ENCODE measurements around the gene TLX1. TPM values are rescaled to one million over a fixed set of nuclear protein-coding genes. Genes with fewer than 3 reads are reported as not detected.

TLX1 gene
- total and polyA plus RNA-seq, 9 of the 15 experiments (the other 6 are each of a cell fraction or from before 2014, with no cell fraction given): 0.03 to 3.3 (median 0.19) TPM; not detected in 1

- ATAC-seq: no peak
- POLR2A ChIA-PET: no interaction called here
- intact Hi-C loops (cut with micrococcal nuclease): no loop called here
These were observed 3.4 kb downstream of the TLX1 start for GRCh38 chr10:101134299-101135127.

More at GRCh38 chr10:101134299-101135127, 3.4 kb downstream of the TLX1 start:
- Histone ChIP-seq H4K20me1 (replicated peaks; ENCODE audit: control insufficient read depth, insufficient read depth, low read length) (no peaks in the 10 kb centered on the region; the same call in 1 of the 2 replicates), H3K9ac (ENCODE audit: insufficient read depth in 1 of 2, low read depth in 2 of 2, low read length in 2 of 2) (no peak overlapping the region), H3K4me1 (replicated peaks in 1 of 2; ENCODE audit: control insufficient read depth in 2 of 2, insufficient read depth in 2 of 2, low read length in 2 of 2) (peaks cover 0 to 45% of the 10 kb centered on the region in 2 experiments; a peak in 2 of 5 replicates), H3K79me2 (ENCODE audit: control insufficient read depth, insufficient read depth, low read length) (no peaks in the 10 kb centered on the region), H3K27ac (ENCODE audit: extremely low read depth, low read depth, low read length) (no peak overlapping the region), H3K9me1 (ENCODE audit: control insufficient read depth, insufficient read depth, low read length) (no peaks in the 10 kb centered on the region), H3K27me3 (ENCODE audit: control insufficient read depth in 2 of 2, insufficient read depth in 2 of 2, low read length in 2 of 2) (peaks cover 26 to 76% of the 10 kb centered on the region in 2 experiments), H2AFZ (ENCODE audit: low read depth, low read length) (no peak overlapping the region), H3K4me3 (no peak overlapping the region), H3K4me2 (ENCODE audit: insufficient read depth, low read length) (no peak overlapping the region), H3K36me3 (ENCODE audit: control insufficient read depth, insufficient read depth, low read length) (no peaks in the 10 kb centered on the region), H3K9me3 (replicated peaks; ENCODE audit: control insufficient read depth, insufficient read depth, low read depth, low read length) (no peaks in the 10 kb centered on the region)
- CTCF ChIA-PET (ENCODE audit: low intra/inter-chr PET ratio): no interaction called here
- DNase-seq (ENCODE audit: extremely low read depth in 1 of 4, low spot score in 3 of 4) (no peak), FAIRE-seq (no peak)
- 7% methylated on average over 41 of the region's 60 CpGs for WGBS (ENCODE audit: insufficient coverage, low coverage, missing lambda C conversion rate)
- TF ChIP-seq SAP30 (IDR thresholded peaks at IDR 0.05; ENCODE audit: borderline replicate concordance, insufficient read depth, low read depth, low read length, poor library complexity, severe bottlenecking) (no peak), ZFX (CRISPR knock-in tag; IDR thresholded peaks at IDR 0.05) (peak; percentile 38; the same call in 1 of the 2 replicates), NR2F6 (CRISPR knock-in tag; IDR thresholded peaks at IDR 0.05) (no peak), HIVEP1 (CRISPR knock-in tag; IDR thresholded peaks at IDR 0.05) (no peak), CREB1 (IDR thresholded peaks at IDR 0.05) (no peak), CREB1 (CRISPR knock-in tag; IDR thresholded peaks at IDR 0.05) (peak; percentile 10; the same call in 1 of the 2 replicates), ZSCAN29 (IDR thresholded peaks at IDR 0.05) (peak; percentile 76; the same call in 1 of the 2 replicates), CHD1 (IDR thresholded peaks at IDR 0.05; ENCODE audit: low read length) (peak; percentile 32), RBBP5 (IDR thresholded peaks at IDR 0.05; ENCODE audit: borderline replicate concordance, insufficient read depth, low read length, poor library complexity, severe bottlenecking) (peak; percentile 24)
- in situ Hi-C loops (cut with MboI): no loop called here
- no TSS peak for BruUV-seq (replicated peaks)
